ENCODE measurements around the gene LAMA3.

DNA sequence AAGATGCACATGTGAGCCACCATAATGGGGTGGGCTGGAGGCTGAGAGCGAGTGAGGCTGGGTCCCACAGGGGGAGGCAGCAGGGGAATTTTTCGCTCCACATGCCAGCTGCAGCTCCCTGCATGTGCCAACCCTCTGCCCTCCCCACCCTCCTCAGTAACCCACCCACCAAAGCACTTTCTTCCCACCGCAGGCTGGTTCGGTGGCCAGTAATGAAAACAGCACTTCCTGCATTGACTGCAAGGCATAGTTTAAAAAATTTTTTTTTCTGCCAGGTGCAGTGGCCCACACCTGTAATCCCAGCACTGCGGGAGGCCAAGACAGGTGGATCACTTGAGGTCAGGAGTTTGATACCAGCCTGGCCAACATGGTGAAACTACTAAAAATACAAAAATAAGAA lies 177.8 kb downstream of the LAMA3 start:
- no peak for TF ChIP-seq POLR2A (IDR thresholded peaks at IDR 0.05)
- TF ChIP-seq, protein P1, sequence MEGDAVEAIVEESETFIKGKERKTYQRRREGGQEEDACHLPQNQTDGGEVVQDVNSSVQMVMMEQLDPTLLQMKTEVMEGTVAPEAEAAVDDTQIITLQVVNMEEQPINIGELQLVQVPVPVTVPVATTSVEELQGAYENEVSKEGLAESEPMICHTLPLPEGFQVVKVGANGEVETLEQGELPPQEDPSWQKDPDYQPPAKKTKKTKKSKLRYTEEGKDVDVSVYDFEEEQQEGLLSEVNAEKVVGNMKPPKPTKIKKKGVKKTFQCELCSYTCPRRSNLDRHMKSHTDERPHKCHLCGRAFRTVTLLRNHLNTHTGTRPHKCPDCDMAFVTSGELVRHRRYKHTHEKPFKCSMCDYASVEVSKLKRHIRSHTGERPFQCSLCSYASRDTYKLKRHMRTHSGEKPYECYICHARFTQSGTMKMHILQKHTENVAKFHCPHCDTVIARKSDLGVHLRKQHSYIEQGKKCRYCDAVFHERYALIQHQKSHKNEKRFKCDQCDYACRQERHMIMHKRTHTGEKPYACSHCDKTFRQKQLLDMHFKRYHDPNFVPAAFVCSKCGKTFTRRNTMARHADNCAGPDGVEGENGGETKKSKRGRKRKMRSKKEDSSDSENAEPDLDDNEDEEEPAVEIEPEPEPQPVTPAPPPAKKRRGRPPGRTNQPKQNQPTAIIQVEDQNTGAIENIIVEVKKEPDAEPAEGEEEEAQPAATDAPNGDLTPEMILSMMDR (IDR thresholded peaks at IDR 0.05), result no peak

Measured in adrenal gland (tissue), 5 donors.